Neural progenitor cell (in vitro differentiated cells): ENCODE measurements around the gene TLCD2.

ENCODE experiments used
- CTCF ChIP-seq: fragments of 200-600 bp; sonication (generic); IDR thresholded peaks from 2 replicates; pipeline ENCODE4 v1.5.1; 2017; ENCODE audit warnings: antibody characterized with exemption, mild to moderate bottlenecking
- EZH2phosphoT487 ChIP-seq: fragments of 200-600 bp; sonication (generic); IDR thresholded peaks from 2 replicates; pipeline ENCODE4 v1.6.1; 2017; ENCODE audit warnings: antibody characterized with exemption

GRCh38 chr17:1732241-1732832, 22.2 kb upstream of the TLCD2 start:
- TF ChIP-seq EZH2phosphoT487 (no peak), CTCF (no peak)
